Measurements from ENCODE around the gene HOXB13. TPM values are rescaled to one million over a fixed set of nuclear protein-coding genes. Genes with fewer than 3 reads are reported as not detected.

HOXB13 gene
- total and polyA plus RNA-seq, 10 donors: 0.02 TPM; not detected in 9

DNA sequence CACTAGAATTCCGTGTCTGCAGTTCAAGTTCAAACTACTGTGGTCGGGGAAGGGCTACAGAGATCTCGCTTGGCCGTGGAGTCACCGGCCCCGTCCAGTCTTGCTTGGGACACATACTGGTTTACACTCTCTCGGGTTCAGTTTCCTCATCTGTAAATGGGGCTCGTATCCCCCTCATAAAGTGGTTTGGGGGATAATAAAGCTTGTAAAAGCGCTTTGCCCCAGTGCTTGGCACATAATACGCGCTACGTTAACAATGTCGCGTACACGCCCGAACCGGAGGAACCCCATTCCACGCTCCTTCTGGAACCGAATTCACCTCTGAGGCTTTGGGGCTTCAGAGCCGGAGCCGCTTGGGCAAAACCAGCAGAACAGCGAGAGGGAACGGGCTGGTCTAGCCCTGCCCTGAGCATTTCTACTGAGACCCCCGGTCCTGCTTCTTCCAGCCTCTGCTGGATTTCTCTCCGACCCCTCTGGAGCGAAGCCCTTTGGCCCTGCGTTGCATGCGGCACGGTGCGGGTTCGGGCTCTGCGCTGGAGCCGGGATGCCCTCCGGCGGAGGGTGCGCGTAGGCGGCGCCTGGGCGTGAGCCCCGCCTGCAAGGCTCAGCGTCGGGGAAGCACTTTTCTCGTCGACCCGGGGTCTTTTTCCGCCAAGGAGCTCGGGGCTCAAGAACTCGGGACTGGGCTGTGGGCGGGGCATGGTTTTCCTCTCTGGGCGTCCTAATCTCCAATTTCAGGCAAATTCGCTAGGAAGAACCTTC, 26.1 kb upstream of the HOXB13 start:
- TF ChIP-seq CTCF (IDR thresholded peaks at IDR 0.05 in 8 of 11, conservative IDR thresholded peaks at IDR 0.05 in 3 of 11) (no peak), POLR2A (IDR thresholded peaks at IDR 0.05) (no peak), POLR2AphosphoS5 (IDR thresholded peaks at IDR 0.05) (no peak)
- intact Hi-C loops (cut with DNase I; ENCODE audit: low total_unique reads): no loop called here
- Histone ChIP-seq H3K4me3 (peak overlapping the region in 2 of 8 donors; percentile 1 to 31), H3K9me3 (no peaks in the 10 kb centered on the region), H3K27me3 (replicated peaks in 1 of 7) (peaks cover 3 to 100% (median 88%) of the 10 kb centered on the region in 7 donors), H3K27ac (no peak overlapping the region), H3K36me3 (no peaks in the 10 kb centered on the region), H3K4me1 (peaks cover 0 to 37% (median 23%) of the 10 kb centered on the region in 6 donors)
- 7 to 14% (median 9%) methylated on average over 42 to 52 of the region's 52 CpGs for WGBS, 5 donors
- no peak for DNase-seq

- Histone ChIP-seq H3K4me1 (peaks cover 0 to 37% (median 23%) of the 10 kb centered on the region in 6 donors), H3K9me3 (no peaks in the 10 kb centered on the region), H3K27ac (no peak overlapping the region), H3K27me3 (replicated peaks in 1 of 7) (peaks cover 7 to 100% (median 88%) of the 10 kb centered on the region in 7 donors), H3K36me3 (no peaks in the 10 kb centered on the region), H3K4me3 (no peak overlapping the region)
- intact Hi-C loops (cut with DNase I; ENCODE audit: low total_unique reads): no loop called here
- no peak for DNase-seq
- no peak for TF ChIP-seq POLR2AphosphoS5 (IDR thresholded peaks at IDR 0.05)
- no peak for TF ChIP-seq CTCF (IDR thresholded peaks at IDR 0.05 in 8 of 11, conservative IDR thresholded peaks at IDR 0.05 in 3 of 11)
- TF ChIP-seq POLR2A (IDR thresholded peaks at IDR 0.05): no peak
- WGBS, 5 donors: 11 to 20% (median 12%) methylated on average over 22 of the region's 22 CpGs
Observed at GRCh38 chr17:48753794-48754499, 25.4 kb upstream of the HOXB13 start.

DNA sequence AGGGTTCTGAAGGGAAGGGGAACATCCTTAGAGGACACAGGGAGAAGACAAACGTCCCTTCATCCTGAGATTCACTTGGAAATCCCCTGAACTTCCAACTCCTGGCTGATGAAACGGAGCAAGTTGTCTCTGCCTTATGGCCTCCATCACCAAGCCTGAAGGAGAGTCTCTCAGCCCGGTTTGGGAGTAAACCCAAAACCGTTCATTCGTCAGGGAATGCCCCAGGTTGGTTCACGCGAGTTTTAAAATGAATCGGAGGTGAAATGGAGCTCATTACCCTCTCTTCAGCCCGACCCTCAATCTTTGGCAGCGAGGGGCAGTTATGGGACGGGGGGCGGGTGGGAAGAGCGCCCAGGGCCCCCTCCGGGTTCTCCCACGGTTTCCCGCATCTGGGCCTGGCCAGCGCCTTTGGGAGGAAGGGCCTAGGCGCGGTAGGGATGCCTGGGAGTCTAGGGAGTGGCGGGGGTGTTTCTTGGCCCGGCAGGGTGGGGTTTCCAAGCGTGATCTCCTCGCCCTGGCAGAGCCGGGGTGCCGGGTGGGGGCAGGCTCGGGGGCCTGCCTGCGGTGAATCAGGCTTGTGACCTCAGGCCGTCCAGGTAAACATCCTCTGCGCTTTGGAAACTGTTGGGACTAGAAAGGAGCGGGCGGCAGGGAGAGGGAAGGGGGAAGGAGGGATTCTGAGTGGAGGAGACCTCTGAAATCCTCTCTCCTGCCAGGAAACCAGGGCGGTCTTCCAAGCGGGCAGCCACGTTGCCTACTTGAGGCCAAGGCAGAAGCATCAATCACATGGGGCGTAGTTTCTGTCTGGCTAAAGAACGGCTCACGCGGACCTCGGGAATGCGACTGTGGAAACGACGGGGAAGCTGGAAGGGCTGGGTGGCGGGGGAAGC, 24.1 kb upstream of the HOXB13 start:
- no peaks in the 10 kb centered on the region for H3K9me3 ChIP-seq
- H3K4me1 ChIP-seq: peaks cover 0 to 40% (median 23%) of the 10 kb centered on the region in 6 donors
- TF ChIP-seq CTCF (IDR thresholded peaks at IDR 0.05 in 8 of 11, conservative IDR thresholded peaks at IDR 0.05 in 3 of 11) (no peak), POLR2AphosphoS5 (IDR thresholded peaks at IDR 0.05) (no peak), POLR2A (IDR thresholded peaks at IDR 0.05) (no peak)
- no peak overlapping the region for H3K4me3 ChIP-seq
- H3K27me3 ChIP-seq (replicated peaks in 1 of 7): peaks cover 11 to 100% (median 99%) of the 10 kb centered on the region in 7 donors
- intact Hi-C loops (cut with DNase I; ENCODE audit: low total_unique reads): no loop called here
- DNase-seq: no peak
- H3K36me3 ChIP-seq: no peaks in the 10 kb centered on the region
- 8 to 14% (median 10%) methylated on average over 38 to 43 of the region's 43 CpGs for WGBS, 5 donors
- no peak overlapping the region for H3K27ac ChIP-seq
